Left hindlimb (tissue), 1 donor: ENCODE measurements around the gene TEX38.
"Not testable (repeated sequence)": the region's sequence is repeated elsewhere in the genome, so short reads cannot be mapped to it uniquely, and the experiment has no call there.

Experiments
- DNase-seq: peaks from one replicate; pipeline ENCODE4 v3.0.0-alpha.2; 2018

The TEX38 gene

GRCh38 chr1:46656643-46657042, 15.0 kb upstream of the TEX38 start:
- DNase-seq: no peak

GRCh38 chr1:46657775-46658174, 13.9 kb upstream of the TEX38 start:
- no peak for DNase-seq

- no peak for DNase-seq
Observed at GRCh38 chr1:46659307-46659870, 12.3 kb upstream of the TEX38 start.

- not testable (repeated sequence) for DNase-seq
Observed at GRCh38 chr1:46660116-46660515, 11.5 kb upstream of the TEX38 start.

GRCh38 chr1:46662919-46663318, 8.7 kb upstream of the TEX38 start:
- DNase-seq: not testable (repeated sequence)

GRCh38 chr1:46665983-46666382, 5.7 kb upstream of the TEX38 start:
- DNase-seq: no peak

- DNase-seq: peak; percentile 76
Observed at GRCh38 chr1:46667782-46668760, 3.6 kb upstream of the TEX38 start, which contains the start of gene ATPAF1. TSS of gene ATPAF1 (minus strand) at chr1:46668364. CDS start at chr1:46668322, 42 bp downstream.

- no peak for DNase-seq
Observed at GRCh38 chr1:46670134-46670533, 1.5 kb upstream of the TEX38 start.

GRCh38 chr1:46672696-46673095, 1.0 kb downstream of the TEX38 start:
- DNase-seq: no peak

- DNase-seq: no peak
Observed at GRCh38 chr1:46673749-46674182, 2.1 kb downstream of the TEX38 start.

GRCh38 chr1:46675549-46676314, 4.1 kb downstream of the TEX38 start:
- DNase-seq: no peak

- DNase-seq: no peak
Observed at GRCh38 chr1:46676531-46676930, 4.9 kb downstream of the TEX38 start.

- no peak for DNase-seq
Observed at GRCh38 chr1:46677339-46677738, 5.7 kb downstream of the TEX38 start.

GRCh38 chr1:46679789-46680573, 8.3 kb downstream of the TEX38 start:
- DNase-seq: no peak

- no peak for DNase-seq
Observed at GRCh38 chr1:46681333-46682034, 9.8 kb downstream of the TEX38 start.

GRCh38 chr1:46682064-46682463, 10.4 kb downstream of the TEX38 start:
- no peak for DNase-seq

- no peak for DNase-seq
Observed at GRCh38 chr1:46684670-46685069, 13.0 kb downstream of the TEX38 start.

GRCh38 chr1:46686255-46686654, 14.6 kb downstream of the TEX38 start:
- DNase-seq: no peak

- peak; percentile 77 for DNase-seq
Observed at GRCh38 chr1:46687093-46687659, 15.5 kb downstream of the TEX38 start.

- no peak for DNase-seq
Observed at GRCh38 chr1:46687921-46688509, 16.4 kb downstream of the TEX38 start.

GRCh38 chr1:46689356-46689755, 17.7 kb downstream of the TEX38 start:
- DNase-seq: no peak
